MM.1S (cell line): ENCODE measurements around the gene REEP1.

Source experiments
- EZH2 ChIP-seq: fragments of 300-600 bp; sonication (generic); optimal IDR thresholded peaks from 2 replicates; pipeline ENCODE3; 2017; ENCODE audit warnings: low read depth, mild to moderate bottlenecking, antibody characterized with exemption, low read length, mixed read lengths
- TF ChIP-seq, protein P1 (sequence below): fragments of 300-600 bp; sonication (generic); IDR thresholded peaks from 2 replicates; pipeline ENCODE4 v1.5.1; 2016; ENCODE audit warnings: antibody characterized with exemption, low read length, mixed read lengths

DNA sequence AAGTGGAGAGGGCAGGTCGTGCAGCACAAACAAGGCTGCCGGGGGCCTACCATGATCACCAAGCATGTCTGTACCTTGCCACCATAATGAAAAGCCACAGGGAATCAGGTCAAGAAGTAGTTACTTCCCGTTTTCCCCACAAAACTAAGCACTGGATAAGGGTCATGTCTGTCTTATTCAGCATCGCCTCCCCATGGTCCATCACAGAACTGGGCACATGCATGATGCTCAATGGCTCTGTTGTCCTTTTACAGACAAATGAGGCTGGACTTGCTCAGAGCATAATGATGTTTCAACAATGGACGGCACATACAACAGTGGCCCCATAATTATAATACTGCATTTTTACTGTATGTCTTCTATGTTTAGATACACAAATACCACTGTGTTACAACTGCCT, 27.5 kb downstream of the REEP1 start:
- TF ChIP-seq, protein P1, sequence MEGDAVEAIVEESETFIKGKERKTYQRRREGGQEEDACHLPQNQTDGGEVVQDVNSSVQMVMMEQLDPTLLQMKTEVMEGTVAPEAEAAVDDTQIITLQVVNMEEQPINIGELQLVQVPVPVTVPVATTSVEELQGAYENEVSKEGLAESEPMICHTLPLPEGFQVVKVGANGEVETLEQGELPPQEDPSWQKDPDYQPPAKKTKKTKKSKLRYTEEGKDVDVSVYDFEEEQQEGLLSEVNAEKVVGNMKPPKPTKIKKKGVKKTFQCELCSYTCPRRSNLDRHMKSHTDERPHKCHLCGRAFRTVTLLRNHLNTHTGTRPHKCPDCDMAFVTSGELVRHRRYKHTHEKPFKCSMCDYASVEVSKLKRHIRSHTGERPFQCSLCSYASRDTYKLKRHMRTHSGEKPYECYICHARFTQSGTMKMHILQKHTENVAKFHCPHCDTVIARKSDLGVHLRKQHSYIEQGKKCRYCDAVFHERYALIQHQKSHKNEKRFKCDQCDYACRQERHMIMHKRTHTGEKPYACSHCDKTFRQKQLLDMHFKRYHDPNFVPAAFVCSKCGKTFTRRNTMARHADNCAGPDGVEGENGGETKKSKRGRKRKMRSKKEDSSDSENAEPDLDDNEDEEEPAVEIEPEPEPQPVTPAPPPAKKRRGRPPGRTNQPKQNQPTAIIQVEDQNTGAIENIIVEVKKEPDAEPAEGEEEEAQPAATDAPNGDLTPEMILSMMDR = no peak
- TF ChIP-seq EZH2 = no peak
